Gastroesophageal sphincter (tissue), 4 donors: ENCODE data around the gene KCNAB1. TPM values are rescaled to one million over a fixed set of nuclear protein-coding genes. Genes with fewer than 3 reads are reported as not detected.
A peak's percentile ranks its signal among the peaks of the same experiment; 100 is the strongest.

ENCODE experiments used
- ATAC-seq: fragments of 150-250 bp; one replicate; pipeline ENCODE4 v1.9.1; 2016; ENCODE audit warnings: mild to moderate bottlenecking, moderate library complexity
- H3K27ac ChIP-seq, 4 donors: fragments of 200-600 bp; sonication (generic) in 3 of 4; 1 replicate in 3 of 4; 2 replicates in 1 of 4; pipeline ENCODE4 v1.5.1; 2016 to 2019
- H3K27me3 ChIP-seq: fragments of 200-600 bp; sonication (generic); one replicate; pipeline ENCODE4 v1.5.1; 2019
- H3K36me3 ChIP-seq, 2 donors: fragments of 200-600 bp; sonication (generic); one replicate each; pipeline ENCODE4 v1.5.1; 2019; ENCODE audit warnings: control low read depth in 1 of 2
- H3K4me1 ChIP-seq, 3 donors: fragments of 200-600 bp; sonication (generic); 1 replicate in 2 of 3; 2 replicates in 1 of 3; pipeline ENCODE4 v1.5.1; 2016 to 2019; ENCODE audit warnings: control low read depth in 2 of 3
- H3K4me3 ChIP-seq, 2 donors: fragments of 200-600 bp; sonication (generic); one replicate each; pipeline ENCODE4 v1.5.1; 2019; ENCODE audit warnings: mild to moderate bottlenecking in 1 of 2, moderate library complexity in 1 of 2
- H3K9me3 ChIP-seq, 3 donors: fragments of 200-600 bp; sonication (generic); one replicate each; pipeline ENCODE4 v1.5.1; 2017 to 2019; ENCODE audit warnings: control low read depth in 2 of 3
- CTCF ChIP-seq, 4 experiments: fragments of 200-600 bp in 2 of 4; fragments of 450-650 bp in 2 of 4; sonication (generic) in 1 of 4; IDR thresholded peaks; one replicate each; pipeline ENCODE4 v1.5.1; 2017 to 2019; ENCODE audit warnings: antibody characterized with exemption in 4 of 4, mild to moderate bottlenecking in 2 of 4, moderate library complexity in 2 of 4
- EP300 ChIP-seq: sonication (generic); formaldehyde crosslinking; IDR thresholded peaks from one replicate; pipeline ENCODE4 v1.6.1; 2017; ENCODE audit warnings: antibody characterized with exemption, mild to moderate bottlenecking
- POLR2A ChIP-seq, 2 donors: fragments of 450-650 bp; IDR thresholded peaks; one replicate each; pipeline ENCODE4 v1.6.1; 2017; ENCODE audit warnings: antibody characterized with exemption in 2 of 2, mild to moderate bottlenecking in 2 of 2, moderate library complexity in 1 of 2
- POLR2AphosphoS5 ChIP-seq: sonication (generic); formaldehyde crosslinking; IDR thresholded peaks from one replicate; pipeline ENCODE4 v1.6.1; 2017; ENCODE audit warnings: antibody characterized with exemption
- WGBS, 2 donors: methylation state at CpG; one replicate each; pipeline ENCODE4 v1.1.5; 2018; ENCODE audit warnings: low coverage in 1 of 2; 5-methylcytosine and 5-hydroxymethylcytosine counted together
- total RNA-seq, 4 donors: library from RNA; depleted of rRNA; stranded (reverse); fragments of >200 nt; gene quantifications; one replicate each; pipeline ENCODE4 v1.1.0, GENCODE V29; 2016

Gene KCNAB1
- total RNA-seq, 4 donors from 2014 or later: 0.31 to 6.3 (median 1.9) TPM

DNA sequence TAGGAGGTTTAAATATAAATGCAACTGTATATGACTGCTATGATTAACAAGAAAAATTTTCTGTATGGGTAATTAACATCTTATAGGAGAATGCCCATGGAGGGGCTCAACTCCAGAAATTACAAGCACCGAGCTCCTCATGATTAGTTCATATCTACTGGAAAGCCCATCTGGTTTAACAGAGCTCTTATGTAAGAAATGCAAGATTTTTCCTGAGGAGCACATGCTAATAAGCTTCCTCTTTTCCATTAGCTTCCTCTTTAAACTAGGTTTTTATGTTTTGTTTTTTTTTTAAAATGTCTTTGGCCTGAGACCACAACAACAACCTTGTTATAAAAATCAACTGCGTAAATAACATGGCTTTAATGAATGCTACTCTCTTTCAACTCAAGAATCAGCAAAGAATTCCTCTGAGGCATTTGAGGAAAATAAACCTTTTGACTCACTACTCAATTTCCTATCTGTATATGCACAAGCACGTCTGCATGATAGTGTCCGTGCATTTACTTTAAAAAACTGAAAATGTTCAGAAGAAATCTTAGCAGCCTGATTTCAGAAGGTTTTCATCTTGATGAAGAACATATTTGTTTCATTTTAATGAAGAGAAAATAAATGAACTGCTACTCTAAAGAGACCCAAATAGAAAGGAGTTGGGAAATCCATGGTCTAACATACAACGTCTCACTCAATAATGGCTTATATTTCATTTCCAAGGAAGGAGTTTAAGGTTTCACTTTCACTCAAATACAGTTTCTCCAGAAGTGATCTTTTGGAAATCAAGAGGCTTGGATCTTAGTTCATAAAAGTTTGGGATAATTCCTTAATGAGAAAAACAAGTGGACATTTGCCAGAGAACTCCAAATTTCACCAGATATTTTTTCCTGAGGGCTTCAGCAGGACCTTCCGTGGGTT, 180.8 kb downstream of the KCNAB1 start:
- H3K27me3 ChIP-seq: no peaks in the 10 kb centered on the region
- no peaks in the 10 kb centered on the region for H3K36me3 ChIP-seq
- peaks cover 0 to 19% (median 3%) of the 10 kb centered on the region in 3 donors for H3K4me1 ChIP-seq
- ATAC-seq: no peak
- no peaks in the 10 kb centered on the region for H3K9me3 ChIP-seq
- peak overlapping the region in 1 of 4 donors; percentile 9 for H3K27ac ChIP-seq
- peak overlapping the region in 1 of 2 donors; percentile 5 for H3K4me3 ChIP-seq
- no peak for TF ChIP-seq POLR2AphosphoS5
- no peak for TF ChIP-seq EP300
- 68 to 70% methylated on average over 5 to 6 of the region's 6 CpGs for WGBS, 2 donors

GRCh38 chr3:156303001-156303707, 182.8 kb downstream of the KCNAB1 start:
- Histone ChIP-seq H3K4me3 (no peak overlapping the region), H3K4me1 (peaks cover 0 to 28% (median 3%) of the 10 kb centered on the region in 3 donors), H3K9me3 (no peaks in the 10 kb centered on the region), H3K36me3 (no peaks in the 10 kb centered on the region), H3K27ac (no peak overlapping the region), H3K27me3 (no peaks in the 10 kb centered on the region)
- TF ChIP-seq POLR2A (IDR thresholded peaks at IDR 0.05): no peak
- TF ChIP-seq CTCF (IDR thresholded peaks at IDR 0.05): no peak
- no peak for TF ChIP-seq POLR2AphosphoS5
- TF ChIP-seq EP300: no peak
- WGBS, 2 donors: 86 to 100% methylated on average over 1 of the region's 1 CpG
- no peak for ATAC-seq

DNA sequence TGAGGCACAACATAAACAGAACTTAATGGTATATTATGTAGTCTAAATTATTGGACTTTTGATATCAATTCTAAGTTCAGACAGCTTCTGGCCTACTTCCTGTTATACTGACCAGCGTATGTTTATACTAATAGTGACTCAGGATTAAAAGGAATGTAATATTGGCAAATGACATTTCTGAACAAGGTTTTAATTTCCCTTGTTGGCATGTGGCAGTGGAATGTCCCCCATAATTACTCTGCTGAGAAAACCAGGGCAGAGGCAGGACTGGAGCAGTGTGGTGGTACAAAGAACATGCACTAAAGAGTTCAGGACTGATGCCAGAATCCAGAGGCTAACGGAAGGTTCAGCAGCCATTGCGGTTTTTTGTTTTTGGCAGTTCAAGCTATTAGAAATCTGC, 184.0 kb downstream of the KCNAB1 start:
- H3K27ac ChIP-seq: peak overlapping the region in 2 of 4 donors; percentile 18 to 26
- ATAC-seq: no peak
- H3K27me3 ChIP-seq: no peaks in the 10 kb centered on the region
- no peaks in the 10 kb centered on the region for H3K36me3 ChIP-seq
- no peak overlapping the region for H3K4me3 ChIP-seq
- H3K4me1 ChIP-seq: peaks cover 0 to 30% (median 3%) of the 10 kb centered on the region in 3 donors
- WGBS, 2 donors: 24 to 38% methylated on average over 3 of the region's 3 CpGs
- H3K9me3 ChIP-seq: no peaks in the 10 kb centered on the region
- TF ChIP-seq CTCF (IDR thresholded peaks at IDR 0.05) (no peak), POLR2A (IDR thresholded peaks at IDR 0.05) (no peak), EP300 (no peak), POLR2AphosphoS5 (no peak)

GRCh38 chr3:156305672-156306071, 185.3 kb downstream of the KCNAB1 start:
- H3K27me3 ChIP-seq: no peaks in the 10 kb centered on the region
- peaks cover 0 to 30% (median 3%) of the 10 kb centered on the region in 3 donors for H3K4me1 ChIP-seq
- WGBS, 2 donors: 80 to 100% methylated on average over 1 of the region's 1 CpG
- ATAC-seq: no peak
- no peaks in the 10 kb centered on the region for H3K9me3 ChIP-seq
- no peak for TF ChIP-seq EP300
- no peak for TF ChIP-seq POLR2AphosphoS5
- no peak for TF ChIP-seq POLR2A (IDR thresholded peaks at IDR 0.05)
- TF ChIP-seq CTCF (IDR thresholded peaks at IDR 0.05): no peak
- H3K36me3 ChIP-seq: no peaks in the 10 kb centered on the region
- no peak overlapping the region for H3K4me3 ChIP-seq
- H3K27ac ChIP-seq: no peak overlapping the region

DNA sequence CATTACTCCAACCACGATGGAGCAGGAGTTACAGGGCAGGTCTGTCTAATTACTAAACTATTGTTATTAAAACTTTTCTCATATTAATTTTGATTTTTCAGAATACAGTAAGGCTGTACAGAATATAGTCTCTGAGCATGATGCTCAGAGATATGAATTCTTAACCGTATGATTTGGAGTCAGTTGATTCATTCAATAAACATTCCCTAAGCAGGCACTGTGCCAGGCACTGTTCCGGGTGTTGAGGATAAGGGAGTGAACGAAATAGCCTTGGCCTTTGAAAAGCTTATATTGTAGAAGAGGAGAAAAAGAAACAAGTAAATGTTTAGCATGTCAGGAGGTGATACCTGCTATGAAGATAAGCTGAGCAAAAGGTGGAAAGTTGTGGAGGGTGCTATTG, 187.3 kb downstream of the KCNAB1 start:
- no peaks in the 10 kb centered on the region for H3K36me3 ChIP-seq
- ATAC-seq: peak; percentile 38
- WGBS, 2 donors: 6 to 10% methylated on average over 4 of the region's 4 CpGs
- peak overlapping the region in 2 of 4 donors; percentile 21 to 27 for H3K27ac ChIP-seq
- no peaks in the 10 kb centered on the region for H3K27me3 ChIP-seq
- TF ChIP-seq POLR2AphosphoS5: no peak
- no peak for TF ChIP-seq POLR2A (IDR thresholded peaks at IDR 0.05)
- TF ChIP-seq CTCF (IDR thresholded peaks at IDR 0.05): no peak
- TF ChIP-seq EP300: no peak
- peaks cover 0 to 30% (median 3%) of the 10 kb centered on the region in 3 donors for H3K4me1 ChIP-seq
- H3K9me3 ChIP-seq: no peaks in the 10 kb centered on the region
- H3K4me3 ChIP-seq: no peak overlapping the region
